Measurements from ENCODE around the gene HMCN2. TPM values are rescaled to one million over a fixed set of nuclear protein-coding genes. Genes with fewer than 3 reads are reported as not detected.
A peak's percentile ranks its signal among the peaks of the same experiment; 100 is the strongest.

HMCN2 gene
- total RNA-seq, 1 experiment from 2014 or later, result 8.6 TPM

GRCh38 chr9:130323051-130323745, 57.6 kb downstream of the HMCN2 start:
- no peak overlapping the region for H2BK12ac ChIP-seq (ENCODE audit: insufficient read length, low read depth, low read length)
- H3K27me3 ChIP-seq (ENCODE audit: insufficient read depth, low read length), result no peaks in the 10 kb centered on the region
- no peak overlapping the region for H4K8ac ChIP-seq (replicated peaks; ENCODE audit: insufficient read length, low read depth, low read length)
- no peaks in the 10 kb centered on the region for H3K9me3 ChIP-seq (ENCODE audit: control insufficient read depth, low read depth, low read length)
- H2AK5ac ChIP-seq (ENCODE audit: insufficient read length, low read length), result no peak overlapping the region
- H3K18ac ChIP-seq (ENCODE audit: insufficient read length, low read depth, low read length), result no peak overlapping the region
- H3K27ac Mint-ChIP-seq, result peak overlapping the region in 1 of 3 experiments; percentile 9; a peak in 1 of 7 replicates
- no peak overlapping the region for H3T11ph ChIP-seq (ENCODE audit: low read length)
- no peak overlapping the region for H3K4me2 ChIP-seq (ENCODE audit: insufficient read depth, insufficient read length, low read length)
- no peak overlapping the region for H3K4me3 Mint-ChIP-seq
- H4K20me1 ChIP-seq (ENCODE audit: control insufficient read depth, insufficient read depth, insufficient read length), result no peaks in the 10 kb centered on the region
- H4K5ac ChIP-seq (ENCODE audit: insufficient read length, low read depth, low read length), result no peak overlapping the region
- no peak overlapping the region for H2AFZ ChIP-seq (ENCODE audit: low read length)
- no peak overlapping the region for H3K14ac ChIP-seq (ENCODE audit: insufficient read depth, low read length)
- no peak overlapping the region for H3K27ac ChIP-seq (ENCODE audit: insufficient read length, low read depth, low read length)
- H2BK20ac ChIP-seq (ENCODE audit: low read depth, low read length, poor library complexity, severe bottlenecking), result no peak overlapping the region
- no peak for DNase-seq
- no peak overlapping the region for H2BK15ac ChIP-seq (ENCODE audit: low read depth, low read length)
- H2BK5ac ChIP-seq (ENCODE audit: insufficient read length, low read length), result no peak overlapping the region
- H3K56ac ChIP-seq (ENCODE audit: insufficient read length, low read depth, low read length), result no peak overlapping the region
- no peak overlapping the region for H4K91ac ChIP-seq (ENCODE audit: insufficient read length, low read depth, low read length)
- H3K79me2 ChIP-seq (ENCODE audit: insufficient read depth, low read length), result no peaks in the 10 kb centered on the region
- H3K4ac ChIP-seq (ENCODE audit: low read depth, low read length), result no peak overlapping the region
- no peaks in the 10 kb centered on the region for H3K9me3 Mint-ChIP-seq
- peaks cover 0 to 24% (median 8%) of the 10 kb centered on the region in 3 experiments; a peak in 6 of 7 replicates for H3K36me3 Mint-ChIP-seq (ENCODE audit: insufficient read depth in 1 of 3, low read depth in 3 of 3)
- TF ChIP-seq, protein P1, sequence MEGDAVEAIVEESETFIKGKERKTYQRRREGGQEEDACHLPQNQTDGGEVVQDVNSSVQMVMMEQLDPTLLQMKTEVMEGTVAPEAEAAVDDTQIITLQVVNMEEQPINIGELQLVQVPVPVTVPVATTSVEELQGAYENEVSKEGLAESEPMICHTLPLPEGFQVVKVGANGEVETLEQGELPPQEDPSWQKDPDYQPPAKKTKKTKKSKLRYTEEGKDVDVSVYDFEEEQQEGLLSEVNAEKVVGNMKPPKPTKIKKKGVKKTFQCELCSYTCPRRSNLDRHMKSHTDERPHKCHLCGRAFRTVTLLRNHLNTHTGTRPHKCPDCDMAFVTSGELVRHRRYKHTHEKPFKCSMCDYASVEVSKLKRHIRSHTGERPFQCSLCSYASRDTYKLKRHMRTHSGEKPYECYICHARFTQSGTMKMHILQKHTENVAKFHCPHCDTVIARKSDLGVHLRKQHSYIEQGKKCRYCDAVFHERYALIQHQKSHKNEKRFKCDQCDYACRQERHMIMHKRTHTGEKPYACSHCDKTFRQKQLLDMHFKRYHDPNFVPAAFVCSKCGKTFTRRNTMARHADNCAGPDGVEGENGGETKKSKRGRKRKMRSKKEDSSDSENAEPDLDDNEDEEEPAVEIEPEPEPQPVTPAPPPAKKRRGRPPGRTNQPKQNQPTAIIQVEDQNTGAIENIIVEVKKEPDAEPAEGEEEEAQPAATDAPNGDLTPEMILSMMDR (conservative IDR thresholded peaks at IDR 0.05), result no peak
- H3K23me2 ChIP-seq (ENCODE audit: insufficient read length, low read depth, low read length, poor library complexity, severe bottlenecking), result no peaks in the 10 kb centered on the region
- peaks cover 3% of the 10 kb centered on the region for H3K27me3 Mint-ChIP-seq (ENCODE audit: low read depth)
- no peak overlapping the region for H2BK120ac ChIP-seq (ENCODE audit: low read depth, low read length, poor library complexity, severe bottlenecking)
- H3K23ac ChIP-seq (ENCODE audit: insufficient read length, low read depth, low read length), result no peak overlapping the region
- peaks cover 13 to 20% of the 10 kb centered on the region in 2 experiments for H3K4me1 Mint-ChIP-seq
- no peak overlapping the region for H3K9ac ChIP-seq (ENCODE audit: extremely low read depth, insufficient read length, low read length)
- WGBS (ENCODE audit: extremely low coverage, insufficient read length, low lambda C conversion rate), result no CpG with 5 or more reads among the region's 10 CpGs
- no peaks in the 10 kb centered on the region for H3K79me1 ChIP-seq (ENCODE audit: insufficient read depth, low read depth, low read length, poor library complexity, severe bottlenecking)
- no peaks in the 10 kb centered on the region for H3K4me1 ChIP-seq (ENCODE audit: insufficient read depth, low read length)

All from H9 (cell line).